ENCODE measurements around the gene TMED9.

Gene TMED9

DNA sequence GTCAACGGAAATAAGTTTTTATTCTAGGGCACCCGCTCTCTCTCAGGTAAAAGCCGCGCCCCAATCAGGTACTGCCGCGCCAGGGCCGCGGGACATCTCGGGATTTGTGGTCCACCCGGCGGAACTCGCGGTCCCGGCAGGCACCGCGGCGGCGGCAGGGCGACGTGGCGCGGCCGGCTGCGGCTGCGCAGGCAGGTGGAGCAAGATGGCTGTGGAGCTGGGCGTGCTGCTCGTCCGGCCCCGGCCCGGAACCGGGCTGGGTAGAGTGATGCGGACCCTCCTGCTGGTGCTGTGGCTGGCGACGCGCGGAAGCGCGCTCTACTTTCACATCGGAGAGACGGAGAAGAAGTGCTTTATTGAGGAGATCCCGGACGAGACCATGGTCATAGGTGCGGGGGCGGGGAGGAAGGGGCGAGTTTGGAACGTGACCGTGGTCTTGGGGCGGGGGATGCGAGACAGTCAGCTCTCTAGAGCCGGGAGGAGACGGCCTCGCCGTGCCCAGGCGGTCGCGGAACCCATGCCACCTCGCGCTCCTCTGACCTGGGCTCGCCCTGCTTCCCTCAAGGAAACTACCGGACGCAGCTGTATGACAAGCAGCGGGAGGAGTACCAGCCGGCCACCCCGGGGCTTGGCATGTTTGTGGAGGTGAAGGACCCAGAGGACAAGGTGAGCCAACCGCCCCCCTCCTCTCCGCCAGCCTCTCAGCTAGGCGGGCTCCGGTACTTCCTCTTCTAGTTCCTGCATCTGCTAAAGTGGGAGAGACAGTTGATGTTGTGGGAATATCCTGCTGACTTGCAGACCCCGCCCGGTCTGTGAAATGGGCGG lies at the start of gene TMED9:
Gene TMED9, plus strand, starts transcription at position 194 of the 825 bp plus-strand sequence. Its CDS starts 12 bp downstream, at position 206.
- Mint-ChIP-seq H3K27me3 (peaks cover 21% of the 10 kb centered on the region), H3K4me3 (peak within 1 kb of the TSS; percentile 98), H3K27ac (peak within 1 kb of the TSS; percentile 100), H3K9me3 (no peaks in the 10 kb centered on the region), H3K36me3 (ENCODE audit: low read depth) (peaks cover 34% of the 10 kb centered on the region), H3K4me1 (peaks cover 27% of the 10 kb centered on the region)
- ATAC-seq (peak; percentile 96), DNase-seq (peak; percentile 88)

DNA sequence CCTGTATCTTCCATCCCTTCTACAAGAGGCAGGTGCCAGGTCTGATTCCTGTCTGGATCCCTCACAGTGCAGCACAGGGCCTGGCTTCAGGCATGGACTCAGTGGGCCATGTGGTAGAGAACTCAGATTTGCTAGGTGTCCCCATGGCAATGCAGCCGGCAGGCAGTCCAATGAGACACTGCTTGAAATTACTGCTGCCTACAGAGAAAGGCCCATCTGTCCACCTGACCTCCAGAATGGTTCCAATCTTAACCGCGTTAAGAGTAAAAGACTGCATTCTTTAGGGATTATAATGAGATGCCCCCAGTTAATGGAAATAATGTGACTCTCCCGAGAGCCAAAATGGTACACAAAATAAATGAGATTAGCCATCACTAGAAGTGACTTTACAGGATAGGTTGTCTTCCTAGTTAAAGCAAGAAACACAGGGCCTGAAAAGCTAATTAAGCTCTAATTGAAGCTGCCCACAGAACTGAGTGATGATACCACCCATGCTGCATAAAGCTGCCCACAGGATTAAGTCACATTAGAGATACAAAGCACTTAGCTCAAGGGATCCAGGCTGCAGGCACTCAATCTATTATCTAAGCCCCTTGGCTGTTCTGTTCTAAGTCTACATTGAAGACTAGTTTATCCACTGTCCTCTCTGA lies 49.1 kb upstream of the TMED9 start:
- Mint-ChIP-seq H3K36me3 (ENCODE audit: low read depth) (peaks cover 20% of the 10 kb centered on the region), H3K27ac (no peak overlapping the region), H3K9me3 (no peaks in the 10 kb centered on the region), H3K4me1 (peaks cover 7% of the 10 kb centered on the region), H3K27me3 (no peaks in the 10 kb centered on the region), H3K4me3 (no peak overlapping the region)
- no peak for ATAC-seq
- DNase-seq: no peak

DNA sequence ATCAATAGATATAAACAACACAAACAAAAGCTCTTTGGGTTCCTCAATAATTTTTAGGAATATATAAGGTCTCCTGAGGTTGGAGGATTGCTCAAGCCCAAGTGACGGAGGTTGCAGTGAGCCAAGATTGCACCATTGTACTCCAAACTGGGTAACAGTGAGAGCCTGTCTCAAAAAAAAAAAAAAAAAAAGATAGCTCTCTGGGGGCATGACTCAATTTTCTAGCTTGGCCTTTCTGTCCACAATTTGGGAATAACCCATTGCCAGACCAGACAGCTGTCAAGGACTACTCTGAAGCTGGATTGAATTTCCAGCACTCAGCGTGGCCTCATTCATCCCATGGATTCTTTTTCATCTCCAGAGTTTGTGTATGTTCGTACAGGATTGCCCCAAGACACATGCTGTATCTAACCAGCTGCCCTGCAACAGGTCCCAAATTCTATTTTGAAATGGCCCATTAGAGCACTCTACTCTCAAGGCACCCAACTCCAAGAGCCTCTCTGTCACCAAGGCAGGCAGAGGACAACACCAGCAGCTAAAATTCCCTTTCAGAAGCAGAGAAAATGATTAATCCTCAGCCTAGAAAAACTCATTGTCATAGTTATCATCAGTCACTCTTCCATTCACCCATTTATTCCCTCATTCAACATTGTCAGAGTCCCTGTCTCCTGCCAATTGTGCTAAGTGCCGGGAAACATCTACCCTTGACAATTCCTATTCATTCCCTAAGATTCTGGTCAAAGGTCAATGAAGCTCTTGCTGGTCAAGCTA lies 46.3 kb upstream of the TMED9 start:
- Mint-ChIP-seq H3K9me3 (no peaks in the 10 kb centered on the region), H3K4me3 (no peak overlapping the region), H3K36me3 (ENCODE audit: low read depth) (peaks cover 19% of the 10 kb centered on the region), H3K27me3 (no peaks in the 10 kb centered on the region), H3K4me1 (peaks cover 9% of the 10 kb centered on the region), H3K27ac (peak overlapping the region; percentile 23)
- ATAC-seq (no peak), DNase-seq (no peak)

DNA sequence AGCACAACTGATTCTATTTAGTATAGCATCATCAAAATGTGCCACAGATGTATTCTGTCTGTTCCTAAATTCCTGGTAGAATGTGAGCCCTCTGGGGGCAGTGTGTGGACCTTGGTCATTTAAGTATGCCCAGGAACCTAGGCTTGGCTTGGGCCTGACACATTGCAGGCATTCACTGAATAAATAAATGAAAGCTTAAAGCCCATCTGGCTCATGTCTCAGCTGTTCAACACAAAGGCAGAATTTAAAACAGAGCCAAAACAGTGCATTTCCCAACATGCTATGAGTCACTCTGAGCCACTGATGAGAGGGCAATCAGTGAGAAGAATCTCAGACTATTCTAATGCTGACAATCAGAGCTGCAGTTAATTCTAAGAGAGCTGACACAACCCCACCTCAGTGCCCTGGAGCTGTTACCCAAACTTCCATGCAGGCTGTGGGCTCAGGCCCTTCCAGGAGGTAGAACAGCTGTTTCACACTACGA lies 45.7 kb upstream of the TMED9 start:
- Mint-ChIP-seq H3K27me3 (no peaks in the 10 kb centered on the region), H3K4me1 (peaks cover 9% of the 10 kb centered on the region), H3K4me3 (no peak overlapping the region), H3K36me3 (ENCODE audit: low read depth) (peaks cover 15% of the 10 kb centered on the region), H3K9me3 (no peaks in the 10 kb centered on the region), H3K27ac (peak overlapping the region; percentile 23)
- DNase-seq (no peak), ATAC-seq (peak; percentile 69)

DNA sequence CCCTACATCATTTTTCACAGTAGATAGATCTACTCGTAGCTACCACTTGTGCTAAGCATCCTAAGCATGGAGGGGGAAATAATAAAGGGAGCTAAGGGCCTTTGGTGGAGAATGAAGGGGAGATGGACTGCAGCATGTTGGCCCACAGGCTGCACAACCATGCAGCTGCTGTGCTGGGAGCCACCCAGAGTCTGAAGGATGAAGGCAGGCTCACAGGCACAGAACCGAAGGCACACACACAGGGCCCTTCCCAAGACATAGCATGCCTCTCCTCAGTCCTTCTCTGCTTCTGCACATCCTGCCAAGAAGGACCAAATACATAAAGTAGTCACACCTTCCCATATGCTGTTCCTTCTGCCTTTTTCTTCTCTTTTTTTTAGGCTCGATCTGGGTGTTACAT lies 44.3 kb upstream of the TMED9 start:
- no peak for DNase-seq
- no peak for ATAC-seq
- Mint-ChIP-seq H3K4me3 (no peak overlapping the region), H3K36me3 (ENCODE audit: low read depth) (peaks cover 19% of the 10 kb centered on the region), H3K27me3 (no peaks in the 10 kb centered on the region), H3K9me3 (no peaks in the 10 kb centered on the region), H3K27ac (no peak overlapping the region), H3K4me1 (peaks cover 17% of the 10 kb centered on the region)

DNA sequence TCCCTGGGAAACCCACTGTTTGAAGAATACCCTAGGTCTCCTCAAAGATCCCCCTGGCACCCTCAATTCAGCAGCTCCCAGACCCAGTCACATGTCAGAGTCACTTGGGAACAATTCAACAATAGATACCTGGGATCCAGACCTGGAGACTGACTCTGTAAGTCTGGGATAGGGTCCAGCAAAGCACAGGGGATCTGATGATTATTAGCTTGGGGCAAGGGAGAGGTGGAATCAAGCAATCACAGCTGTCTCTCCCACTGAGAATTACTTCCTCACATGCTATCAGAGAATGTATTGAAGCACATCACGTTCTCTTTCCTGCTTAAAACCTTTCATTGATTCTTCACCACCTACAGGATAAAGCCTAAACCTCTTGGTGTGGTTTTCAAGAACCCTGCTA lies 43.5 kb upstream of the TMED9 start:
- ATAC-seq (no peak), DNase-seq (no peak)
- H3K27me3 Mint-ChIP-seq: no peaks in the 10 kb centered on the region
- no peak overlapping the region for H3K4me3 Mint-ChIP-seq
- H3K36me3 Mint-ChIP-seq (ENCODE audit: low read depth): peaks cover 21% of the 10 kb centered on the region
- H3K27ac Mint-ChIP-seq: no peak overlapping the region
- H3K4me1 Mint-ChIP-seq: peaks cover 24% of the 10 kb centered on the region
- no peaks in the 10 kb centered on the region for H3K9me3 Mint-ChIP-seq

DNA sequence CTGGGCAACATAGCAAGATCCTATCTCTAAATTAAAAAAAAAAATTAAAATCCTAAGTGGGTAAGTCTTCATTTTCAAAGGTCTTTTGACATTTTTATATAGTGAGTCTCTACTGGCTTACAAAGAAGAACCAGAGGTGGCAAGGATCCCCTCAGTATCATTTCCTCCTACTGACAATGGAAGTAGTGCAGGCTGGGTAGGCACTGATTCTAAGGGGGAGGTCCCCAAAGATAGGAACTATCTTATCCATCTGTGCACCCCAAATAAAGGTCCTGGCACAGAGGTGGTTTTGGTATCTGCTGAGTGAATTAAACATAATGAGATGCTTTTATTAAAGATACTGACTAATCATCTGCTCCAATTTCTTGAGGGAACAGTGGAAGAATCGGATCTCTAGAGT lies 41.9 kb upstream of the TMED9 start:
- Mint-ChIP-seq H3K27me3 (no peaks in the 10 kb centered on the region), H3K4me1 (peaks cover 33% of the 10 kb centered on the region), H3K9me3 (no peaks in the 10 kb centered on the region), H3K4me3 (no peak overlapping the region), H3K27ac (no peak overlapping the region), H3K36me3 (ENCODE audit: low read depth) (peaks cover 17% of the 10 kb centered on the region)
- ATAC-seq: no peak
- no peak for DNase-seq

DNA sequence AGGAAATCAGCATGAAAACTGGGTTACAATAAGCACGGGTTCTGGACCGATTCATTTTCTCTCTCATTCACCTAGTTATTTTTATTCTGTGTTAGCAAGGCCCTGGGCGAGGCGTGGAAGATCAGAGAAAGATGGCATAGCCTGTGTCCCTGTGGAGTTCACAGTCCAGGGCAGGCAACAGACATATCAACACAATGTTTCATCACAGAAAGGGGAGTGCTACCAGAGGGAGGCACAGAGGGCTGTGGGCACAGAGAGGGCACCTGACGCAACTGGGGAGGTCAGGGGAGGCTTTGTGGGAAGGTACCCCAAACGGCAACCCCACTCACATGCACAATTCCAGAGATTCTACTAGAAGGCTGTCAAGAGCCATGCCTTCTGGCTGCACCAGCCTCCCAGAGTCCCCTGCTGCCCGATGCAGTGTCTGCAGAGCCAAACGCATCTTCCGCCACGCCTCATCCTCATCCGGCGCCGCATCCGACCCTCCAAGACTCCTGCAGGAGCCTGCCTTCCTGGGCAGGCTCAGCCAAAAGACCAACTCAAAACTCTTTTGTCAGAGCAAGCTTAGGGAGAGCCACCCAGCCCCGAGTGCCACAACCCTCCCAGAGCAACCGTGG lies 39.1 kb upstream of the TMED9 start:
- DNase-seq: no peak
- ATAC-seq: no peak
- Mint-ChIP-seq H3K4me1 (peaks cover 33% of the 10 kb centered on the region), H3K9me3 (no peaks in the 10 kb centered on the region), H3K27me3 (no peaks in the 10 kb centered on the region), H3K4me3 (peak overlapping the region; percentile 76), H3K36me3 (ENCODE audit: low read depth) (peaks cover 13% of the 10 kb centered on the region), H3K27ac (peak overlapping the region; percentile 31)

DNA sequence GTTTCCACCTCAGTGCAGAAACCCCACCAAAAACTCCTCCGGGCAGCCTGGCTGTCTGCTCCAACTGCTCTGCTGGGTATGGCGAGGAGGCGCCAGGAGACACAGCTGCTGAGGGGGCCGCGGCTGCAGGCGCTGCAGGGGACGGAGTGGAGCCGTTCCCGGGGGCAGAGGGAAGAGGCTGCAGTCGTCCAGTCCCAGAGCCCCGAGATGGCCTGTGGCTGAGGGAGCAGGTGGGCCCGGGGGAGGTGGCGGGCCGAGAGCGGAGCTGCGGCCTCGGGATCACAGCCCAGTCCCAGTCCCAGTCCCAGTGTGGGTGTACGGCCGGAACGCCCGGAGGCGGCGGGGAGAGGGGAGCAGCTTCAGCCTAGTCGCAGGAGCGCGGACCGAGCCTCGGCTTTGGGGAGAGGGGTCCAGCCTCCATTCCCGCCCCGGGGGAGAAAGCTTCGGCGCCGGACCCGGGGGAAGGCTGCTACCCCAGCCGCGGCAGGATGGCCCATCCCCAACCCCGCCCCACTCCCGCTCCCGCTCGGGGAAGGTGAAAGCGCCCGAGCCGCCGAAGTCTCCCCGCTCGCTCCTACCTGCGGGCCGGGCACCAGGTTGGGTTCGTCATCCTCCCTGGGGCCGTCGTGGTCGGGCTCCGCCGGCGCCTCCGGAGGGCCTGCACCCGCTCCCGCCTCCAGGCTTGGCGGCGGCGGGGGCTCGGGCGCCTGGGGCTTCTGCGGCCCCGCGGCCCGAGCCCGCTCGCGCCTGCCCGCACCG lies 38.2 kb upstream of the TMED9 start:
- peaks cover 13% of the 10 kb centered on the region for H3K36me3 Mint-ChIP-seq (ENCODE audit: low read depth)
- peak overlapping the region; percentile 82 for H3K4me3 Mint-ChIP-seq
- peaks cover 32% of the 10 kb centered on the region for H3K4me1 Mint-ChIP-seq
- no peaks in the 10 kb centered on the region for H3K27me3 Mint-ChIP-seq
- ATAC-seq (peak; percentile 47), DNase-seq (peak; percentile 60)
- H3K9me3 Mint-ChIP-seq: no peaks in the 10 kb centered on the region
- H3K27ac Mint-ChIP-seq: peak overlapping the region; percentile 31

DNA sequence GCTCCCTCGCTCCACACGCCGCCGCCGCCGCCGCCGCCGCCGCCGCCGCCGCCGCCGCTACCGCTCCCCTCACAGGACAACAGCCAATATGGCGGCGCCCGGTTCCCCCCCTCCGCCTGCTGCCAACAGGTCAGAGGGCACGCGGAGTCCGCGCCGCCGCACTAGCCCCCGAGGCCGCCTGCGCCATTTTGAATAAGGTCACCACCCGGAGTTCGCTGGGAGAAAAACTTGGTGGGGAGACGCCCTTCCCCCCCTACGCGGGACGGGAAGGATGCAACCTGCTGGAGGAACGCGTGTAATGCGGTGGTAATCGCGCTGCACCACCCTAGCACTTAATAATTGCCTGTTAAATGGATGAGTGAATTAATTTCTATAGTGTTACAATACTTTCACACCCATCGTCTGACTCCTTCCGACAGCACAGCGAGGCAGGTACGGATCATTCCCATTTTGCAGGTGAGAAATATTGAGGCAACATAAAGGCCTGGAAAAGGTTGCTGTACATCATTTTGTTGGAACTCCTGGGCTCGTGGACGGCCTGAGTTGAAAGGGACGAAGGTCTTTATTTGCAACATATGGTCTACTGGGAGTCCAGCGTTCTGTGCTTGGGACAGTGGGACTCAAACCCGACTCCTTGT lies 37.4 kb upstream of the TMED9 start, which contains the start of gene FAM193B:
Gene FAM193B, minus strand, starts transcription at position 90 of the 638 bp plus-strand sequence. CDS start 105 bp downstream, outside the sequence.
- DNase-seq (peak; percentile 97), ATAC-seq (peak; percentile 95)
- Mint-ChIP-seq H3K9me3 (no peaks in the 10 kb centered on the region), H3K4me1 (peaks cover 31% of the 10 kb centered on the region), H3K36me3 (ENCODE audit: low read depth) (peaks cover 12% of the 10 kb centered on the region), H3K27me3 (no peaks in the 10 kb centered on the region), H3K27ac (peak within 1 kb of the TSS; percentile 62), H3K4me3 (peak within 1 kb of the TSS; percentile 82)

DNA sequence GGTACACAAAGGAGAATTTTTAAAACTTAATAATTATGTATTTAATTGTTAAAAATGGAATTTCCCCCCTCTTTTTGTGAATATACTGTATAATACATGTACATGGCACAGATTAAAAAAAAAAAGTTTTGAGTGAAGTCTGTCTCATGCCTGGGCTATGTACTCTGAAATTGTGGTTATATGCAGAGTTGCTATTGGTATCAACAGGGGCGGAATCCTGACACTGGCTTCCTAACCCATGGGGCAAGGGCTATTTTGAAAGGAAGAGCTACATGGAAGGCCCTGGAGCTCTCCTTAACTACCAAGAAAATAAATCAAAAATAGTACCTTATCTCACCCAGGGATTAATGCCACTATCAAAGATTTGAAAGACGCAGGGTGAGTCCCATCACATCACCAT lies 36.8 kb upstream of the TMED9 start:
- DNase-seq (no peak), ATAC-seq (no peak)
- Mint-ChIP-seq H3K36me3 (ENCODE audit: low read depth) (peaks cover 12% of the 10 kb centered on the region), H3K4me3 (peak overlapping the region; percentile 82), H3K9me3 (no peaks in the 10 kb centered on the region), H3K27ac (peak overlapping the region; percentile 62), H3K4me1 (peaks cover 31% of the 10 kb centered on the region), H3K27me3 (no peaks in the 10 kb centered on the region)

DNA sequence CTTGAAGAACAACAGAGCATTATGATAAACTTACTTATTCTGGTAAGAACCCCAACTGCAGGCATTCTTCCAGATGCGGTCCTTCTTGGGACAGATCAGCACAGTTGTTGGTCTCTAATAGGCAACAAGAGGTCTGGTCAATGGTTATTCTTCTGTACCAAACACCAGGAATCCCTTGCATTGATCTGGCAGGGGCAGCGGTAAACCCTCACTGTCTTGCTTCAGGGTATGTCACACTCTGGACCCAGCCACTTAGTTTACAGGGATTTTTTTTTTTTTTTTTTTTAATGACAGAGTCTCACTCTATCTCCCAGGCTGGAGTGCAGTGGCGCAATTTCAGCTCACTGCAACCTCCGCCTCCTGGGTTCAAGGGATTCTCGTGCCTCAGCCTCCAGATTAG lies 36.3 kb upstream of the TMED9 start:
- no peak overlapping the region for H3K27ac Mint-ChIP-seq
- H3K4me3 Mint-ChIP-seq: peak overlapping the region; percentile 82
- peaks cover 12% of the 10 kb centered on the region for H3K36me3 Mint-ChIP-seq (ENCODE audit: low read depth)
- peaks cover 31% of the 10 kb centered on the region for H3K4me1 Mint-ChIP-seq
- DNase-seq (no peak), ATAC-seq (no peak)
- no peaks in the 10 kb centered on the region for H3K9me3 Mint-ChIP-seq
- no peaks in the 10 kb centered on the region for H3K27me3 Mint-ChIP-seq

DNA sequence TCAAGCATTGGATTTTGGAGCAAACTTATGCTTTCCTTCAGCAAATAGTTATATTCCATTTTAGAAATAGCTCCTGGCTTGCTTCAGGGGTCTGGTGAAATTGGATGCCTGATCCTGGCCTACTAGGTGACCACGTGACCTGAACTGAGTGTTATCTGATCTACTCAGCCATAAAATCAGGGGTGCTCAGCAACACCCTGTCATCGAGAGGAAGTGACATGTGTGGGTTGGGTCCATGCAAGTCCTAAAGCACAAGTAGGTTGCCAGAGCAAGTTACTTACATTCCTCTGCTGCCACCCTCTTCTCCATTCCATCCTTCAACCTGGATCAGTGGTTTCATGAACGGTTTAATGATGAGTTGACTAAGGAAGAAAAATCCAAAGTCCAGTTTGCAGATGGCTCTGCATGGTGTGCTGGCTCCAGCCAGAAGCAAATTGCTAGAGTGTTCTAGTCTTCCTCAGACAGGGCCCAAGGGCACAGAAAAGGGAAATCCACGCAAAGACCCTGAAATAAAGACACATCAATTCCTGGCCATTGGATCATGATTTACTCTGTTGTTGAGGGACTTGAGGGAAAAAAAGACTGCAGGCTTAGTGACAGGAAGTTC lies 34.9 kb upstream of the TMED9 start:
- Mint-ChIP-seq H3K4me1 (peaks cover 28% of the 10 kb centered on the region), H3K4me3 (no peak overlapping the region), H3K9me3 (no peaks in the 10 kb centered on the region), H3K27me3 (no peaks in the 10 kb centered on the region), H3K27ac (no peak overlapping the region), H3K36me3 (ENCODE audit: low read depth) (peaks cover 5% of the 10 kb centered on the region)
- ATAC-seq (no peak), DNase-seq (no peak)
